HG03066 (cell line): ENCODE measurements around the gene RRAGA.
"Not testable (repeated sequence)": the region's sequence is repeated elsewhere in the genome, so short reads cannot be mapped to it uniquely, and the experiment has no call there.

Experiments
- ATAC-seq: cut with Tn5 transposase; IDR thresholded peaks from one replicate; pipeline ENCODE4 v1.9.1; 2021; ENCODE audit warnings: low read depth; ENCODE audit not compliant: unreplicated experiment

The RRAGA gene

GRCh38 chr9:19048966-19049916 is at the start of gene RRAGA:
Gene RRAGA (plus strand): TSS chr9:19049427. CDS start chr9:19049660, 233 bp downstream.
- ATAC-seq: peak; percentile 89

GRCh38 chr9:19000133-19000532 is 49.1 kb upstream of the RRAGA start:
- ATAC-seq: no peak

- ATAC-seq: no peak
Observed at GRCh38 chr9:19009391-19009965, 39.7 kb upstream of the RRAGA start.

- no peak for ATAC-seq
Observed at GRCh38 chr9:19018201-19018600, 31.0 kb upstream of the RRAGA start.

- no peak for ATAC-seq
Observed at GRCh38 chr9:19020886-19021455, 28.3 kb upstream of the RRAGA start.

GRCh38 chr9:19021649-19022048 is 27.6 kb upstream of the RRAGA start:
- not testable (repeated sequence) for ATAC-seq

- ATAC-seq: no peak
Observed at GRCh38 chr9:19022206-19022605, 27.0 kb upstream of the RRAGA start.

GRCh38 chr9:19023078-19023477 is 26.1 kb upstream of the RRAGA start:
- ATAC-seq: no peak

- no peak for ATAC-seq
Observed at GRCh38 chr9:19026375-19026774, 22.9 kb upstream of the RRAGA start.

GRCh38 chr9:19027825-19028224 is 21.4 kb upstream of the RRAGA start:
- ATAC-seq: no peak

- ATAC-seq: peak; percentile 67
Observed at GRCh38 chr9:19028835-19029451, 20.3 kb upstream of the RRAGA start.

- ATAC-seq: peak; percentile 53
Observed at GRCh38 chr9:19030899-19031298, 18.3 kb upstream of the RRAGA start.

GRCh38 chr9:19032406-19032805 is 16.8 kb upstream of the RRAGA start:
- no peak for ATAC-seq

- no peak for ATAC-seq
Observed at GRCh38 chr9:19033015-19033414, 16.2 kb upstream of the RRAGA start, which contains the start of gene SAXO1. Gene SAXO1 (minus strand): TSS chr9:19033209. CDS start chr9:19032908, 301 bp downstream.

GRCh38 chr9:19036611-19037010 is 12.6 kb upstream of the RRAGA start:
- ATAC-seq: no peak

GRCh38 chr9:19049917-19050636 is 850 bp downstream of the RRAGA start:
- no peak for ATAC-seq

- ATAC-seq: no peak
Observed at GRCh38 chr9:19050637-19051591, 1.7 kb downstream of the RRAGA start.

GRCh38 chr9:19057033-19057432 is 7.8 kb downstream of the RRAGA start:
- no peak for ATAC-seq

- ATAC-seq: no peak
Observed at GRCh38 chr9:19074229-19074628, 25.0 kb downstream of the RRAGA start.
